Body of pancreas (tissue), 4 donors: ENCODE results near the gene PNMA1. TPM values are rescaled to one million over a fixed set of nuclear protein-coding genes. Genes with fewer than 3 reads are reported as not detected.

Experiments used
- ATAC-seq: fragments of 150-250 bp; one replicate; pipeline ENCODE4 v1.9.1; 2016
- DNase-seq, 4 donors: peaks; one replicate each; pipeline ENCODE4 v3.0.0-alpha.2; 2019
- H3K27ac ChIP-seq, 4 donors: fragments of 200-600 bp; sonication (generic); 1 replicate in 3 of 4; 2 replicates in 1 of 4; pipeline versions ENCODE4 v1.5.1 to v1.6.1; 2016 to 2019; ENCODE audit warnings: mild to moderate bottlenecking in 1 of 4, mixed read lengths in 1 of 4, moderate library complexity in 1 of 4
- H3K27me3 ChIP-seq, 2 donors: fragments of 200-600 bp; sonication (generic); one replicate each; pipeline ENCODE4 v1.6.0; 2016; ENCODE audit warnings: mild to moderate bottlenecking in 1 of 2
- H3K36me3 ChIP-seq, 2 donors: fragments of 200-600 bp; sonication (generic); replicated peaks in 1 of 2; 2 replicates each; pipeline ENCODE4 v1.5.1; 2016; ENCODE audit warnings: low read depth in 2 of 2; ENCODE audit not compliant: insufficient read depth in 1 of 2
- H3K4me1 ChIP-seq: fragments of 200-600 bp; sonication (generic); one replicate; pipeline ENCODE4 v1.6.0; 2016
- H3K4me3 ChIP-seq, 2 donors: fragments of 200-600 bp; sonication (generic); 1 replicate in 1 of 2; 2 replicates in 1 of 2; pipeline ENCODE4 v1.5.1; 2016 to 2019
- H3K9me3 ChIP-seq, 3 donors: fragments of 200-600 bp; sonication (generic); 1 replicate in 2 of 3; 2 replicates in 1 of 3; pipeline ENCODE4 v1.5.1; 2016
- CTCF ChIP-seq, 7 experiments: fragments of 450-650 bp in 4 of 7; fragments of 200-600 bp in 3 of 7; sonication (generic) in 3 of 7; IDR thresholded peaks; one replicate each; pipeline ENCODE4 v1.5.1; 2016 to 2019; ENCODE audit warnings: antibody characterized with exemption in 7 of 7
- POLR2A ChIP-seq, 3 donors: fragments of 450-650 bp; IDR thresholded peaks; one replicate each; pipeline ENCODE4 v1.6.1; 2016; ENCODE audit warnings: antibody characterized with exemption in 3 of 3, mild to moderate bottlenecking in 2 of 3
- WGBS, 2 donors: methylation state at CpG; one replicate each; pipeline ENCODE4 v1.1.5; 2017; 5-methylcytosine and 5-hydroxymethylcytosine counted together
- intact Hi-C: fragments of 100-400 bp; cut with DNase I; formaldehyde crosslinking; loops from one replicate; pipeline ENCODE4 v1.15.1; 2023
- total RNA-seq, 2 donors: library from RNA; depleted of rRNA; stranded (reverse); fragments of >200 nt; gene quantifications; one replicate each; pipeline ENCODE4 v1.1.0, GENCODE V29; 2016

The PNMA1 gene
- total RNA-seq, 2 donors from 2014 or later = 5.7 to 6.9 TPM

GRCh38 chr14:73738518-73739173 is 24.5 kb upstream of the PNMA1 start:
- Histone ChIP-seq H3K27me3 (no peaks in the 10 kb centered on the region), H3K4me3 (no peak overlapping the region), H3K4me1 (peaks cover 49% of the 10 kb centered on the region), H3K9me3 (no peaks in the 10 kb centered on the region), H3K27ac (no peak overlapping the region), H3K36me3 (peaks cover 0 to 13% of the 10 kb centered on the region in 2 donors)
- WGBS, 2 donors = 92 to 96% methylated on average over 20 to 21 of the region's 22 CpGs
- ATAC-seq = no peak
- DNase-seq = no peak
- no peak for TF ChIP-seq CTCF (IDR thresholded peaks at IDR 0.05)
- no peak for TF ChIP-seq POLR2A (IDR thresholded peaks at IDR 0.05)
- intact Hi-C loops = no loop called here

GRCh38 chr14:73736842-73737241 is 22.7 kb upstream of the PNMA1 start:
- H3K4me1 ChIP-seq = peaks cover 33% of the 10 kb centered on the region
- no peak overlapping the region for H3K27ac ChIP-seq
- 82 to 87% methylated on average over 4 to 13 of the region's 13 CpGs for WGBS, 2 donors
- peaks cover 0 to 13% of the 10 kb centered on the region in 2 donors for H3K36me3 ChIP-seq
- H3K9me3 ChIP-seq = no peaks in the 10 kb centered on the region
- TF ChIP-seq POLR2A (IDR thresholded peaks at IDR 0.05) = no peak
- no peak for TF ChIP-seq CTCF (IDR thresholded peaks at IDR 0.05)
- intact Hi-C loops = no loop called here
- no peak overlapping the region for H3K4me3 ChIP-seq
- ATAC-seq (no peak), DNase-seq (no peak)
- no peaks in the 10 kb centered on the region for H3K27me3 ChIP-seq

- H3K9me3 ChIP-seq = no peaks in the 10 kb centered on the region
- intact Hi-C loops = no loop called here
- ATAC-seq (no peak), DNase-seq (no peak)
- H3K27ac ChIP-seq = no peak overlapping the region
- H3K36me3 ChIP-seq = peaks cover 0 to 17% of the 10 kb centered on the region in 2 donors
- WGBS, 2 donors = 73 to 75% methylated on average over 3 of the region's 3 CpGs
- TF ChIP-seq CTCF (IDR thresholded peaks at IDR 0.05) (no peak), POLR2A (IDR thresholded peaks at IDR 0.05) (no peak)
- H3K27me3 ChIP-seq = no peaks in the 10 kb centered on the region
- H3K4me3 ChIP-seq = no peak overlapping the region
- peaks cover 18% of the 10 kb centered on the region for H3K4me1 ChIP-seq
Measured at GRCh38 chr14:73732006-73732405, 17.8 kb upstream of the PNMA1 start.

GRCh38 chr14:73731111-73731510 is 16.9 kb upstream of the PNMA1 start:
- Histone ChIP-seq H3K27me3 (no peaks in the 10 kb centered on the region), H3K4me1 (peaks cover 18% of the 10 kb centered on the region), H3K9me3 (no peaks in the 10 kb centered on the region), H3K27ac (peak overlapping the region in 1 of 4 donors; percentile 13), H3K36me3 (peaks cover 3 to 18% of the 10 kb centered on the region in 2 donors), H3K4me3 (no peak overlapping the region)
- 43 to 49% methylated on average over 3 of the region's 3 CpGs for WGBS, 2 donors
- intact Hi-C loops = no loop called here
- no peak for TF ChIP-seq POLR2A (IDR thresholded peaks at IDR 0.05)
- TF ChIP-seq CTCF (IDR thresholded peaks at IDR 0.05) = peak in 3 of 7 experiments; percentile 6 to 28 (median 22)
- DNase-seq (peak in 2 of 4 donors; percentile 12 to 40), ATAC-seq (no peak)
